ENCODE data around the gene F2. TPM values are rescaled to one million over a fixed set of nuclear protein-coding genes. Genes with fewer than 3 reads are reported as not detected.

The F2 gene
- total and polyA plus RNA-seq, 2 of the 13 experiments (the other 11 are each of a cell fraction or from before 2014, with no cell fraction given) = 330 to 801 TPM

DNA sequence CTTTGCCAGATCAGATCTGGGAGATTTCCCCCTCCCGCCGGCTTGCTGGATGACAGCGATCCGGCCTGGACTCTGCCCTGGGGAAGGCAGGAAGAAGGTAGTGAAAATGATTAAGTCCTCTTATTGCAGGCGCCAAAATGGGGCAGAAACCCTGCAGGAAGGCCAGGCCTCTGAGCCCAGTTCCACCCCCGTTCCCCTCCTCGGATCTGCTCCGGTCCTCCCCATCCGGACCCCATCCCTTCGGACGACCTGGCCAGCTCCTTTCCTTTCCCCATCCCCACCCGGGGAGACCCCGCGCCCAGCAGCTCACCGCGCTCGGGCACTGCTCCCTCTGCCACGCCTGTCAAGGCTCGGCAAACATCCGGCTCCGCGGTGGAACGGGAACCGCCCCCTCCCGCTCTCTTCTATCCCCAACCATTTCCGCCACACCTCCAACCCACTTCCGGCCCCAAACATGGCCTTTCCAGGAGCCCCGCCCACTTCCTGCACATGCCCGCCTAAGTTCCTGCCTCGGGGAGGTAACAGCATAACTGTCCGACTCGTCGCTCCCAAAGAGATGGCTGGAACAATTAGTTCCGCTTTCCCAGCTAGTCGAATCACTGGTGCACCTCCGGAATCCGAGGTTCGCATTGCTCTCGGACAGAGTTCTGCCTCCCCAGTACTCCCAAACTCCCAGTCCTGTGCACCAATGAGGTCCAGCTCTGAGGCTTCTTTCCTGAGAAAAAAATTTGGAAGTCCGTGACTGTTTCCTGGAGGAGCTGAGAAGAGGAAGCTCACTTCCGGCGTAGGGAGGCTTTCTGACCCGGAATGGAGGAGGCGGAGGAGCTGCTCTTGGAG lies 18.6 kb upstream of the F2 start, which contains the start of the genes ARHGAP1 and ZNF408 (continued):
- TF ChIP-seq TOPORS (CRISPR knock-in tag; IDR thresholded peaks at IDR 0.05) (peak; percentile 79; the same call in 1 of the 2 replicates), ZNF382 (CRISPR knock-in tag; IDR thresholded peaks at IDR 0.05; ENCODE audit: borderline replicate concordance) (no peak), MIER3 (CRISPR knock-in tag; IDR thresholded peaks at IDR 0.05; ENCODE audit: borderline replicate concordance) (peak; percentile 88), ZNF614 (CRISPR knock-in tag; IDR thresholded peaks at IDR 0.05; ENCODE audit: borderline replicate concordance) (peak; percentile 24; the same call in 1 of the 2 replicates), ZNF34 (CRISPR knock-in tag; IDR thresholded peaks at IDR 0.05; ENCODE audit: borderline replicate concordance) (peak; percentile 85; the same call in 1 of the 2 replicates), JUN (CRISPR knock-in tag; IDR thresholded peaks at IDR 0.05) (peak; percentile 43; the same call in 1 of the 2 replicates), MBD4 (IDR thresholded peaks at IDR 0.05; ENCODE audit: borderline replicate concordance, low read length) (no peak), HNF4A (CRISPR knock-in tag; IDR thresholded peaks at IDR 0.05) (peak; percentile 57), GTF3A (CRISPR knock-in tag; conservative IDR thresholded peaks at IDR 0.05) (no peak), RBM22 (optimal IDR thresholded peaks at IDR 0.05; ENCODE audit: low read length) (peak; percentile 11), ZNF143 (CRISPR knock-in tag; IDR thresholded peaks at IDR 0.05) (no peak), ZNF274 (CRISPR knock-in tag; IDR thresholded peaks at IDR 0.05) (peak; percentile 57; the same call in 1 of the 2 replicates), RAD51 (IDR thresholded peaks at IDR 0.05; ENCODE audit: borderline replicate concordance) (no peak), ZNF354B (CRISPR knock-in tag; IDR thresholded peaks at IDR 0.05) (0 out of 2 replicates have a peak, but pooled peaks have one; percentile 66), HNRNPK (IDR thresholded peaks at IDR 0.05; ENCODE audit: low read depth, low read length, poor library complexity, severe bottlenecking) (peak; percentile 99), KAT8 (CRISPR knock-in tag; IDR thresholded peaks at IDR 0.05) (peak; percentile 96), MTA3 (CRISPR knock-in tag; IDR thresholded peaks at IDR 0.05) (no peak), ZBTB21 (CRISPR knock-in tag; IDR thresholded peaks at IDR 0.05) (no peak), ZNF552 (CRISPR knock-in tag; IDR thresholded peaks at IDR 0.05; ENCODE audit: borderline replicate concordance) (0 out of 2 replicates have a peak, but pooled peaks have one; percentile 50), SIN3B (IDR thresholded peaks at IDR 0.05; ENCODE audit: low read length) (peak; percentile 81)
- TF ChIP-seq, protein P1, sequence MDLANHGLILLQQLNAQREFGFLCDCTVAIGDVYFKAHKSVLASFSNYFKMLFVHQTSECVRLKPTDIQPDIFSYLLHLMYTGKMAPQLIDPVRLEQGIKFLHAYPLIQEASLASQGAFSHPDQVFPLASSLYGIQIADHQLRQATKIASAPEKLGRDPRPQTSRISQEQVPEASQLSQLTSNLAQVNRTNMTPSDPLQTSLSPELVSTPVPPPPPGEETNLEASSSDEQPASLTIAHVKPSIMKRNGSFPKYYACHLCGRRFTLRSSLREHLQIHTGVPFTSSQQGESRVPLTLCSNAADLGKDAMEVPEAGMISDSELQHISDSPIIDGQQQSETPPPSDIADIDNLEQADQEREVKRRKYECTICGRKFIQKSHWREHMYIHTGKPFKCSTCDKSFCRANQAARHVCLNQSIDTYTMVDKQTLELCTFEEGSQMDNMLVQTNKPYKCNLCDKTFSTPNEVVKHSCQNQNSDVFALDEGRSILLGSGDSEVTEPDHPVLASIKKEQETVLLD (CRISPR knock-in tag; IDR thresholded peaks at IDR 0.05; ENCODE audit: low read depth) = 0 out of 2 replicates have a peak, but pooled peaks have one; percentile 69
- TF ChIP-seq, protein P2, sequence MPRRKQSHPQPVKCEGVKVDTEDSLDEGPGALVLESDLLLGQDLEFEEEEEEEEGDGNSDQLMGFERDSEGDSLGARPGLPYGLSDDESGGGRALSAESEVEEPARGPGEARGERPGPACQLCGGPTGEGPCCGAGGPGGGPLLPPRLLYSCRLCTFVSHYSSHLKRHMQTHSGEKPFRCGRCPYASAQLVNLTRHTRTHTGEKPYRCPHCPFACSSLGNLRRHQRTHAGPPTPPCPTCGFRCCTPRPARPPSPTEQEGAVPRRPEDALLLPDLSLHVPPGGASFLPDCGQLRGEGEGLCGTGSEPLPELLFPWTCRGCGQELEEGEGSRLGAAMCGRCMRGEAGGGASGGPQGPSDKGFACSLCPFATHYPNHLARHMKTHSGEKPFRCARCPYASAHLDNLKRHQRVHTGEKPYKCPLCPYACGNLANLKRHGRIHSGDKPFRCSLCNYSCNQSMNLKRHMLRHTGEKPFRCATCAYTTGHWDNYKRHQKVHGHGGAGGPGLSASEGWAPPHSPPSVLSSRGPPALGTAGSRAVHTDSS (CRISPR knock-in tag; conservative IDR thresholded peaks at IDR 0.05) = no peak
- TF ChIP-seq, protein P3, sequence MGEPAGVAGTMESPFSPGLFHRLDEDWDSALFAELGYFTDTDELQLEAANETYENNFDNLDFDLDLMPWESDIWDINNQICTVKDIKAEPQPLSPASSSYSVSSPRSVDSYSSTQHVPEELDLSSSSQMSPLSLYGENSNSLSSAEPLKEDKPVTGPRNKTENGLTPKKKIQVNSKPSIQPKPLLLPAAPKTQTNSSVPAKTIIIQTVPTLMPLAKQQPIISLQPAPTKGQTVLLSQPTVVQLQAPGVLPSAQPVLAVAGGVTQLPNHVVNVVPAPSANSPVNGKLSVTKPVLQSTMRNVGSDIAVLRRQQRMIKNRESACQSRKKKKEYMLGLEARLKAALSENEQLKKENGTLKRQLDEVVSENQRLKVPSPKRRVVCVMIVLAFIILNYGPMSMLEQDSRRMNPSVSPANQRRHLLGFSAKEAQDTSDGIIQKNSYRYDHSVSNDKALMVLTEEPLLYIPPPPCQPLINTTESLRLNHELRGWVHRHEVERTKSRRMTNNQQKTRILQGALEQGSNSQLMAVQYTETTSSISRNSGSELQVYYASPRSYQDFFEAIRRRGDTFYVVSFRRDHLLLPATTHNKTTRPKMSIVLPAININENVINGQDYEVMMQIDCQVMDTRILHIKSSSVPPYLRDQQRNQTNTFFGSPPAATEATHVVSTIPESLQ (CRISPR knock-in tag; conservative IDR thresholded peaks at IDR 0.05) = no peak
- TF ChIP-seq, protein P4, sequence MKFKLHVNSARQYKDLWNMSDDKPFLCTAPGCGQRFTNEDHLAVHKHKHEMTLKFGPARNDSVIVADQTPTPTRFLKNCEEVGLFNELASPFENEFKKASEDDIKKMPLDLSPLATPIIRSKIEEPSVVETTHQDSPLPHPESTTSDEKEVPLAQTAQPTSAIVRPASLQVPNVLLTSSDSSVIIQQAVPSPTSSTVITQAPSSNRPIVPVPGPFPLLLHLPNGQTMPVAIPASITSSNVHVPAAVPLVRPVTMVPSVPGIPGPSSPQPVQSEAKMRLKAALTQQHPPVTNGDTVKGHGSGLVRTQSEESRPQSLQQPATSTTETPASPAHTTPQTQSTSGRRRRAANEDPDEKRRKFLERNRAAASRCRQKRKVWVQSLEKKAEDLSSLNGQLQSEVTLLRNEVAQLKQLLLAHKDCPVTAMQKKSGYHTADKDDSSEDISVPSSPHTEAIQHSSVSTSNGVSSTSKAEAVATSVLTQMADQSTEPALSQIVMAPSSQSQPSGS (CRISPR knock-in tag; IDR thresholded peaks at IDR 0.05) = peak; percentile 59; the same call in 1 of the 2 replicates
